Natural killer cell (primary cell): ENCODE data around the gene RYR3. TPM values are rescaled to one million over a fixed set of nuclear protein-coding genes. Genes with fewer than 3 reads are reported as not detected.
"Not testable (repeated sequence)": the region's sequence is repeated elsewhere in the genome, so short reads cannot be mapped to it uniquely, and the experiment has no call there.

Experiments
- ATAC-seq, 3 donors: fragments of 150-1000 bp in 2 of 3; fragments of 200-7000 bp in 1 of 3; cut with Tn5 transposase; 1 replicate in 1 of 3; 2 replicates in 2 of 3; pipeline ENCODE4 v1.10.0; 2021; ENCODE audit warnings: mild to moderate bottlenecking in 2 of 3, moderate library complexity in 2 of 3
- DNase-seq, 2 donors: peaks; one replicate each; pipeline versions ENCODE4 v3.0.0 to v3.0.0-alpha.2; 2013 to 2021; ENCODE audit warnings: mixed read lengths in 1 of 2
- H3K27ac ChIP-seq: one replicate; pipeline ENCODE4 v1.5.1; 2013; ENCODE audit warnings: mild to moderate bottlenecking, low read length
- H3K27me3 ChIP-seq: one replicate; pipeline ENCODE4 v1.6.1; 2013; ENCODE audit warnings: low read length; ENCODE audit not compliant: control insufficient read depth, insufficient read depth
- H3K36me3 ChIP-seq: one replicate; pipeline ENCODE4 v1.6.1; 2013; ENCODE audit warnings: low read length; ENCODE audit not compliant: control insufficient read depth, insufficient read depth
- H3K4me1 ChIP-seq: one replicate; pipeline ENCODE4 v1.6.1; 2013; ENCODE audit warnings: low read length; ENCODE audit not compliant: control insufficient read depth, insufficient read depth
- H3K4me3 ChIP-seq: one replicate; pipeline ENCODE4 v1.5.1; 2013; ENCODE audit warnings: low read length
- H3K9me3 ChIP-seq: one replicate; pipeline ENCODE4 v1.6.1; 2013; ENCODE audit warnings: low read length; ENCODE audit not compliant: control insufficient read depth, insufficient read depth
- H3K27ac Mint-ChIP-seq, 2 donors: one replicate each; pipeline ENCODE4 v1.8.0; 2022; ENCODE audit warnings: mild to moderate bottlenecking in 2 of 2, mixed read lengths in 2 of 2, moderate library complexity in 1 of 2
- H3K27me3 Mint-ChIP-seq, 2 donors: one replicate each; pipeline ENCODE4 v1.8.0; 2022; ENCODE audit warnings: low read depth in 2 of 2, mixed read lengths in 2 of 2
- H3K36me3 Mint-ChIP-seq: one replicate; pipeline ENCODE4 v1.8.0; 2022; ENCODE audit warnings: mixed read lengths
- H3K4me1 Mint-ChIP-seq, 2 donors: one replicate each; pipeline ENCODE4 v1.8.0; 2022; ENCODE audit warnings: mixed read lengths in 2 of 2
- H3K4me3 Mint-ChIP-seq: one replicate; pipeline ENCODE4 v1.8.0; 2022; ENCODE audit warnings: mild to moderate bottlenecking, moderate library complexity, mixed read lengths
- H3K9me3 Mint-ChIP-seq, 2 donors: one replicate each; pipeline ENCODE4 v1.8.0; 2022; ENCODE audit warnings: mixed read lengths in 2 of 2
- WGBS: methylation state at CpG from one replicate; pipeline ENCODE4 v1.1.7; 2013; ENCODE audit warnings: missing lambda C conversion rate; ENCODE audit not compliant: insufficient coverage; 5-methylcytosine and 5-hydroxymethylcytosine counted together
- intact Hi-C: fragments of 100-400 bp; cut with micrococcal nuclease; formaldehyde crosslinking; loops from one replicate; pipeline ENCODE4 v1.14.2; 2022
- total RNA-seq, 4 donors: library from RNA; stranded (reverse); fragments of 120-200 nt in 1 of 4; gene quantifications; one replicate each; pipeline versions ENCODE4 v1.2.3 to v1.2.4, GENCODE V29; 2013 to 2022
- TF ChIP-seq, protein P1 (sequence below): fragments of 200-600 bp; IDR thresholded peaks from one replicate; pipeline ENCODE4 v1.8.0; 2022; ENCODE audit warnings: antibody characterized with exemption

The RYR3 gene
- total RNA-seq, 3 donors from 2014 or later (not counting 1 experiment from before 2014, with no cell fraction given): 0.09 to 6.2 TPM; not detected in 1

DNA sequence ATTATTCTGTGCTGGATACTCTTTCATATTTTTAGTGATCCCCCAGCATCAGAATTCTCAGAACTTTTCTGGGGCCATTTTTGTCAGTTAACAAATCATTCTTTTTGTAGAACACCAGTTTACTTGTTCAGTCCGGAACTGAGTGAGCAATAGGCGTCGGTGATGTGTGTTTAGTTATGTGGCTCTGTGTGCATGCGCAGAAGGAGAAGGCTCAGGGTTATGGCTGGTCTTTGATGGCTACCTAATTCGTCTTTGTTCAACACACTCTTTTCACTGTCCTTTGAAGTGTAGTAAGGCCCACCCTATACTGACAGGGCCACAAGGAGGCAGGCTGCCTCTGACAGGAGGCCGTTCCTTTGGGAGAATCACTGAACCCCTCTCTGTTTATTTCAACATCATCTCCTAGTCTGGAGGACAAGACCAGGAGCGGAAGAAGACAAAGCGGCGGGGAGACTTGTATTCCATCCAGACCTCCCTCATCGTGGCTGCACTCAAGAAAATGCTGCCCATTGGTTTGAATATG is 499.4 kb downstream of the RYR3 start:
- no peaks in the 10 kb centered on the region for H3K9me3 Mint-ChIP-seq
- no peaks in the 10 kb centered on the region for H3K4me1 ChIP-seq

DNA sequence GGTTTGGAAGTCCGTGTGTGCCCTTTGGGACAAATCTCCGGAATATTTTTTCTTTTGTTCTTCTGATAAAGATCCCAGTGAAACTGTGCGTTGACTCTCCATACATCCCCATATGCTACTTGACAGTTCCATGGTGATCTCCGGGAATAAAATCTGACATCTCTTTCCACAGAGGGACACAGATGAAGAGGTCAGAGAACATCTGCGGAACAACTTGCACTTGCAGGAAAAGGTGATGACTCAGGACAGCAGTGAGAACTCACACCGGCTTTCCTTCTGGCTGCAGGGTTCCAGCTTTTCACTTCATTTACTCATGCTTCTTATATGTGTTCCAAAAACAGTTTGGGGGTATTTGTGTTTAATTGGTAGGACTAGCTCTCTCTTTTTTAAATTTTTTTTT is 500.0 kb downstream of the RYR3 start:
- no peaks in the 10 kb centered on the region for H3K4me1 Mint-ChIP-seq
- no peaks in the 10 kb centered on the region for H3K36me3 Mint-ChIP-seq
- H3K4me3 ChIP-seq: no peak overlapping the region
- no peaks in the 10 kb centered on the region for H3K36me3 ChIP-seq
- no peak overlapping the region for H3K4me3 Mint-ChIP-seq
- WGBS: 91% methylated on average over 6 of the region's 6 CpGs
- H3K4me1 ChIP-seq: no peaks in the 10 kb centered on the region
- H3K9me3 ChIP-seq: no peaks in the 10 kb centered on the region
- TF ChIP-seq, protein P1, sequence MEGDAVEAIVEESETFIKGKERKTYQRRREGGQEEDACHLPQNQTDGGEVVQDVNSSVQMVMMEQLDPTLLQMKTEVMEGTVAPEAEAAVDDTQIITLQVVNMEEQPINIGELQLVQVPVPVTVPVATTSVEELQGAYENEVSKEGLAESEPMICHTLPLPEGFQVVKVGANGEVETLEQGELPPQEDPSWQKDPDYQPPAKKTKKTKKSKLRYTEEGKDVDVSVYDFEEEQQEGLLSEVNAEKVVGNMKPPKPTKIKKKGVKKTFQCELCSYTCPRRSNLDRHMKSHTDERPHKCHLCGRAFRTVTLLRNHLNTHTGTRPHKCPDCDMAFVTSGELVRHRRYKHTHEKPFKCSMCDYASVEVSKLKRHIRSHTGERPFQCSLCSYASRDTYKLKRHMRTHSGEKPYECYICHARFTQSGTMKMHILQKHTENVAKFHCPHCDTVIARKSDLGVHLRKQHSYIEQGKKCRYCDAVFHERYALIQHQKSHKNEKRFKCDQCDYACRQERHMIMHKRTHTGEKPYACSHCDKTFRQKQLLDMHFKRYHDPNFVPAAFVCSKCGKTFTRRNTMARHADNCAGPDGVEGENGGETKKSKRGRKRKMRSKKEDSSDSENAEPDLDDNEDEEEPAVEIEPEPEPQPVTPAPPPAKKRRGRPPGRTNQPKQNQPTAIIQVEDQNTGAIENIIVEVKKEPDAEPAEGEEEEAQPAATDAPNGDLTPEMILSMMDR: no peak
- no peaks in the 10 kb centered on the region for H3K9me3 Mint-ChIP-seq
- intact Hi-C loops: no loop called here
- H3K27me3 ChIP-seq: no peaks in the 10 kb centered on the region
- H3K27ac Mint-ChIP-seq: no peak overlapping the region
- no peak for ATAC-seq
- no peak overlapping the region for H3K27ac ChIP-seq
- peaks cover 5 to 9% of the 10 kb centered on the region in 2 donors for H3K27me3 Mint-ChIP-seq
- no peak for DNase-seq

More for the DNA sequence above, 499.4 kb downstream of the RYR3 start:
- no peaks in the 10 kb centered on the region for H3K27me3 ChIP-seq
- H3K4me3 Mint-ChIP-seq: no peak overlapping the region
- H3K9me3 ChIP-seq: no peaks in the 10 kb centered on the region
- 89% methylated on average over 10 of the region's 10 CpGs for WGBS
- no peaks in the 10 kb centered on the region for H3K4me1 Mint-ChIP-seq
- TF ChIP-seq, protein P1: no peak
- no peak for ATAC-seq
- no peak overlapping the region for H3K4me3 ChIP-seq
- no peaks in the 10 kb centered on the region for H3K36me3 ChIP-seq
- H3K36me3 Mint-ChIP-seq: no peaks in the 10 kb centered on the region
- H3K27me3 Mint-ChIP-seq: peaks cover 5 to 9% of the 10 kb centered on the region in 2 donors
- H3K27ac ChIP-seq: no peak overlapping the region
- H3K27ac Mint-ChIP-seq: no peak overlapping the region
- intact Hi-C loops: no loop called here
- no peak for DNase-seq

DNA sequence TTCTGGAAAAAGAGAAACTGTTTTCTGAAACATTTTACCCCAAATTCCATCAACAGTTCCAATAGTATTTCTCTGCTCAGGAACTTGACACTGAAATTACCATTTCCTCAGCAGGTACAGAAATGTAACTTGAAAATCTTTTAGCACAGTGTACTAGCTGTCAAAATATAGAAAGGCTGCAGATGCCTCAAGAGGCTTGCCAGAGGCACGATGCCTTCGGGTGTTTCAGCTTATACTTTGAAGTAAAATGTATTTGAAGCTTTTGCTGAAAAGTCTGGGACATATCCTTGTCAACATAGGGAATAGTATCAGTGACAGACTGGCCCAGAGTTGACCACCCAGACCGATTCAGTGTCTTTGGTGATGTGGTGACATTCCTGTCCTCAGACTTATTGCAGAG is 503.1 kb downstream of the RYR3 start:
- 93% methylated on average over 3 of the region's 3 CpGs for WGBS
- no peak for ATAC-seq
- Mint-ChIP-seq H3K27me3 (peaks cover 2 to 9% of the 10 kb centered on the region in 2 donors), H3K4me1 (no peaks in the 10 kb centered on the region), H3K27ac (no peak overlapping the region), H3K36me3 (no peaks in the 10 kb centered on the region), H3K9me3 (no peaks in the 10 kb centered on the region), H3K4me3 (no peak overlapping the region)
- no peaks in the 10 kb centered on the region for H3K9me3 ChIP-seq
- H3K4me3 ChIP-seq: no peak overlapping the region
- TF ChIP-seq, protein P1: no peak
- intact Hi-C loops: no loop called here
- no peak overlapping the region for H3K27ac ChIP-seq
- H3K27me3 ChIP-seq: no peaks in the 10 kb centered on the region
- no peaks in the 10 kb centered on the region for H3K4me1 ChIP-seq
- no peaks in the 10 kb centered on the region for H3K36me3 ChIP-seq
- no peak for DNase-seq

DNA sequence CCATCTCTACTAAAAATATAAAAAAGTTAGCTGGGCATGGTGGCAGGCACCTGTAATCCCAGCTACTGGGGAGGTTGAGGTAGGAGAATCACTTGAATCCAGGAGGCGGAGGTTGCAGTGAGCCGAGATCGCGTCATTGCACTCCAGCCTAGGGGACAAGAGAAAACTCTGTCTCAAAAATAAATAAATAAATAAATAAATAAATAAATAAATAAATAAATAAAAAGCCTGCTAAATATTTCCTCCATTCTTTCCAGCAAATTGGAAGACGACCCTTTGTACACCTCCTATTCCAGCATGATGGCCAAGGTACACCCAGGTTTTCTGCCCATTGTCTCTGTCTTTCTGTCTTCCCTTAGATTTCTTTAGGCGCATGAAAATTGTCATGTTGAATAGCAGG is 508.7 kb downstream of the RYR3 start:
- intact Hi-C loops, H3K9me3 Mint-ChIP-seq, H3K27me3 Mint-ChIP-seq, H3K4me3 Mint-ChIP-seq, H3K27ac Mint-ChIP-seq, H3K4me1 Mint-ChIP-seq, H3K36me3 Mint-ChIP-seq, ATAC-seq, H3K36me3 ChIP-seq, H3K27ac ChIP-seq, H3K27me3 ChIP-seq, DNase-seq, H3K9me3 ChIP-seq, H3K4me1 ChIP-seq, H3K4me3 ChIP-seq: not testable (repeated sequence)
- 91% methylated on average over 2 of the region's 6 CpGs for WGBS
